Bronchial epithelial cell (primary cell): ENCODE measurements around the gene CHCHD6. TPM values are rescaled to one million over a fixed set of nuclear protein-coding genes. Genes with fewer than 3 reads are reported as not detected.

Source experiments
- DNase-seq: peaks from one replicate; pipeline ENCODE4 v3.0.0-alpha.2; 2010; ENCODE audit warnings: low read depth
- FAIRE-seq: peaks from 2 replicates; lab custom pipeline; 2011; peaks lifted over from hg19 to GRCh38; lab: Jason Lieb, UNC
- H3K27me3 ChIP-seq: 2 replicates; pipeline ENCODE4 v1.5.1; 2011; ENCODE audit warnings: low read length; ENCODE audit not compliant: control insufficient read depth, insufficient read depth
- H3K36me3 ChIP-seq: 2 replicates; pipeline ENCODE4 v1.5.1; 2011; ENCODE audit warnings: low read length; ENCODE audit not compliant: control insufficient read depth, insufficient read depth
- H3K4me3 ChIP-seq: 2 replicates; pipeline ENCODE4 v1.5.1; 2011; ENCODE audit warnings: mild to moderate bottlenecking, low read depth, low read length, control low read depth
- total RNA-seq: library from RNA; depleted of rRNA; stranded (reverse); fragments of >200 nt; gene quantifications from 2 replicates; pipeline ENCODE4 v1.2.1, GENCODE V29; 2014
- TF ChIP-seq, protein P1 (sequence below): IDR thresholded peaks from 2 replicates; pipeline ENCODE4 v1.5.1; 2011; ENCODE audit warnings: mild to moderate bottlenecking, moderate library complexity, low read length, control low read depth, inconsistent platforms; ENCODE audit not compliant: insufficient read depth, severe bottlenecking

Gene CHCHD6
- total RNA-seq, 1 donor from 2014 or later = 25.5 TPM

DNA sequence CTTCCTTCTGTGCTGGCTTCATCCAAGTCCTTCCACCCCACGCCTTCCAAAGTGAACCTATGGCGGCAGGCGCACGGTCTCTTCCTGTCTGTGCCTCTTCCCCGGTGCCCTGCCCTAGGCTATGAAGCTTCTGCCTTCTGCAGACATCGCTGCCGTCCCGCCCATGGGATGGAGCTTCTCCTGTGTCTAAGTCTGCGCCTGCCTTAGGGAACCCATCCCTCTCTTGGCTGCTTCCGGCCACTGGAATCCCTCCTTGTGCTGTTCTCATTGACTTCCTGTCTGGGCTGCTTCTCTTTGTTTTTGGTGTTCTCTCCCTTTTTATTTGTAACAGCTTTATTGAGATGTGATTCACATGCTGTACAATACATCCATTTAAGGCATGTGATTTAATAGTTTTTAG lies 17.2 kb downstream of the CHCHD6 start:
- FAIRE-seq = no peak
- no peaks in the 10 kb centered on the region for H3K27me3 ChIP-seq
- H3K4me3 ChIP-seq = no peak overlapping the region
- no peaks in the 10 kb centered on the region for H3K36me3 ChIP-seq
- TF ChIP-seq, protein P1, sequence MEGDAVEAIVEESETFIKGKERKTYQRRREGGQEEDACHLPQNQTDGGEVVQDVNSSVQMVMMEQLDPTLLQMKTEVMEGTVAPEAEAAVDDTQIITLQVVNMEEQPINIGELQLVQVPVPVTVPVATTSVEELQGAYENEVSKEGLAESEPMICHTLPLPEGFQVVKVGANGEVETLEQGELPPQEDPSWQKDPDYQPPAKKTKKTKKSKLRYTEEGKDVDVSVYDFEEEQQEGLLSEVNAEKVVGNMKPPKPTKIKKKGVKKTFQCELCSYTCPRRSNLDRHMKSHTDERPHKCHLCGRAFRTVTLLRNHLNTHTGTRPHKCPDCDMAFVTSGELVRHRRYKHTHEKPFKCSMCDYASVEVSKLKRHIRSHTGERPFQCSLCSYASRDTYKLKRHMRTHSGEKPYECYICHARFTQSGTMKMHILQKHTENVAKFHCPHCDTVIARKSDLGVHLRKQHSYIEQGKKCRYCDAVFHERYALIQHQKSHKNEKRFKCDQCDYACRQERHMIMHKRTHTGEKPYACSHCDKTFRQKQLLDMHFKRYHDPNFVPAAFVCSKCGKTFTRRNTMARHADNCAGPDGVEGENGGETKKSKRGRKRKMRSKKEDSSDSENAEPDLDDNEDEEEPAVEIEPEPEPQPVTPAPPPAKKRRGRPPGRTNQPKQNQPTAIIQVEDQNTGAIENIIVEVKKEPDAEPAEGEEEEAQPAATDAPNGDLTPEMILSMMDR = no peak
- no peak for DNase-seq

GRCh38 chr3:126723237-126723636 lies 19.2 kb downstream of the CHCHD6 start:
- FAIRE-seq = no peak
- TF ChIP-seq, protein P1 = no peak
- DNase-seq = no peak
- H3K4me3 ChIP-seq = no peak overlapping the region
- H3K27me3 ChIP-seq = no peaks in the 10 kb centered on the region
- H3K36me3 ChIP-seq = peaks cover 2% of the 10 kb centered on the region

- TF ChIP-seq, protein P1 = no peak
- no peak overlapping the region for H3K4me3 ChIP-seq
- H3K27me3 ChIP-seq = no peaks in the 10 kb centered on the region
- H3K36me3 ChIP-seq = peaks cover 2% of the 10 kb centered on the region
- DNase-seq = no peak
- no peak for FAIRE-seq
Measured at GRCh38 chr3:126723801-126724200, 19.8 kb downstream of the CHCHD6 start.

- H3K4me3 ChIP-seq = no peak overlapping the region
- FAIRE-seq (no peak), DNase-seq (no peak)
- TF ChIP-seq, protein P1 = no peak
- H3K27me3 ChIP-seq = no peaks in the 10 kb centered on the region
- H3K36me3 ChIP-seq = peaks cover 6% of the 10 kb centered on the region
Measured at GRCh38 chr3:126728680-126729079, 24.6 kb downstream of the CHCHD6 start.

- TF ChIP-seq, protein P1 = no peak
- peak; percentile 18 for FAIRE-seq
- Histone ChIP-seq H3K4me3 (no peak overlapping the region), H3K36me3 (peaks cover 6% of the 10 kb centered on the region), H3K27me3 (no peaks in the 10 kb centered on the region)
- no peak for DNase-seq
Measured at GRCh38 chr3:126730376-126730775, 26.3 kb downstream of the CHCHD6 start.

GRCh38 chr3:126731044-126731443 lies 27.0 kb downstream of the CHCHD6 start:
- DNase-seq (no peak), FAIRE-seq (no peak)

More at GRCh38 chr3:126731044-126731443, 27.0 kb downstream of the CHCHD6 start:
- Histone ChIP-seq H3K36me3 (peaks cover 6% of the 10 kb centered on the region), H3K27me3 (no peaks in the 10 kb centered on the region), H3K4me3 (no peak overlapping the region)
- TF ChIP-seq, protein P1 = no peak
